Upper lobe of right lung (tissue), 1 donor: ENCODE results near the gene NCAPH2. TPM values are rescaled to one million over a fixed set of nuclear protein-coding genes. Genes with fewer than 3 reads are reported as not detected.

ENCODE experiments used
- ATAC-seq: fragments of 200-7000 bp; cut with Tn5 transposase; one replicate; pipeline ENCODE4 v1.9.1; 2020; ENCODE audit warnings: mild to moderate bottlenecking, moderate library complexity
- DNase-seq: peaks from one replicate; pipeline ENCODE4 v3.0.0-alpha.2; 2020
- H3K27ac ChIP-seq: fragments of 200-600 bp; one replicate; pipeline ENCODE4 v1.8.0; 2022
- H3K27me3 ChIP-seq: fragments of 200-600 bp; one replicate; pipeline ENCODE4 v1.8.0; 2022; ENCODE audit warnings: mild to moderate bottlenecking
- H3K36me3 ChIP-seq: fragments of 200-600 bp; one replicate; pipeline ENCODE4 v1.8.0; 2022
- H3K4me1 ChIP-seq: fragments of 200-600 bp; one replicate; pipeline ENCODE4 v1.8.0; 2022
- H3K4me3 ChIP-seq: fragments of 200-600 bp; one replicate; pipeline ENCODE4 v1.8.0; 2022; ENCODE audit warnings: mild to moderate bottlenecking
- H3K9me3 ChIP-seq: fragments of 200-600 bp; one replicate; pipeline ENCODE4 v1.8.0; 2022
- CTCF ChIP-seq: fragments of 200-600 bp; IDR thresholded peaks from one replicate; pipeline ENCODE4 v1.8.0; 2022; ENCODE audit warnings: antibody characterized with exemption
- intact Hi-C: fragments of 100-400 bp; cut with DNase I; formaldehyde crosslinking; loops from one replicate; pipeline ENCODE4 v1.11.0; 2022
- total RNA-seq: library from RNA; stranded (reverse); fragmentation: NEBNext Ultra II Directional; extraction: Animal tissue kit (Norgen Biotek cat#: 25700); gene quantifications from one replicate; pipeline ENCODE4 v1.2.1, GENCODE V29; 2021
- donor health status: DM: no; HTN: yes; CAD: no; lungs with severe emphysema.

The NCAPH2 gene
- total RNA-seq, 1 donor from 2014 or later: 51.8 TPM

- Histone ChIP-seq H3K9me3 (no peaks in the 10 kb centered on the region), H3K27ac (no peak overlapping the region), H3K36me3 (no peaks in the 10 kb centered on the region), H3K4me1 (no peaks in the 10 kb centered on the region), H3K27me3 (no peaks in the 10 kb centered on the region), H3K4me3 (no peak overlapping the region)
- DNase-seq (no peak), ATAC-seq (no peak)
- intact Hi-C loops: no loop called here
- TF ChIP-seq CTCF: no peak
Measured at GRCh38 chr22:50569896-50570535, 62.0 kb downstream of the NCAPH2 start.

DNA sequence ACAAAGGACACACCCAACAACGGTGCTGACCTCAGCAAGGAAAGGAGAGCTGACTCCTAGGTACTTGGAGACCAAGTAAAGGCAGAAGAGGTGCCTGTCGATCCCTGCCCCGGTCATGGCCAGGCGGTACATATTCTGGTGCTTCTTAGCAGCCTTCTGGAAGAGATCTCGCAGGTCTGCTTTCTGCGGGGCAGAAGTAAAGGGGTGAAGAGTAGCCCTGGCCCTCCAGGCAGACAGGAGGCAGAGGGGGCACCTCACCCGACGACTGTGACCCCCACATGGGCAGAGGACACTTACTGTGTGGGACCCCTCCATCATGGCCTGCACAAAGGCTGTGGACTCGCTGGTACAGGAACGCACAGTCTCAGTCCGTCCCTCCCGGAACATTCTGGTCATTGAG is 62.8 kb downstream of the NCAPH2 start:
- no peak for ATAC-seq
- H3K27ac ChIP-seq: no peak overlapping the region
- intact Hi-C loops: no loop called here
- H3K27me3 ChIP-seq: no peaks in the 10 kb centered on the region
- no peak for DNase-seq
- H3K4me1 ChIP-seq: no peaks in the 10 kb centered on the region
- H3K4me3 ChIP-seq: no peak overlapping the region
- no peaks in the 10 kb centered on the region for H3K9me3 ChIP-seq
- H3K36me3 ChIP-seq: no peaks in the 10 kb centered on the region
- no peak for TF ChIP-seq CTCF

- no peak for ATAC-seq
- Histone ChIP-seq H3K27ac (no peak overlapping the region), H3K36me3 (no peaks in the 10 kb centered on the region), H3K4me1 (no peaks in the 10 kb centered on the region), H3K9me3 (no peaks in the 10 kb centered on the region), H3K4me3 (no peak overlapping the region), H3K27me3 (no peaks in the 10 kb centered on the region)
- intact Hi-C loops: no loop called here
- no peak for TF ChIP-seq CTCF
- DNase-seq: no peak
Measured at GRCh38 chr22:50571264-50572175, 63.5 kb downstream of the NCAPH2 start.

- no peak overlapping the region for H3K4me3 ChIP-seq
- intact Hi-C loops: no loop called here
- no peak for TF ChIP-seq CTCF
- H3K4me1 ChIP-seq: peaks cover 4% of the 10 kb centered on the region
- no peak for ATAC-seq
- H3K9me3 ChIP-seq: no peaks in the 10 kb centered on the region
- no peak for DNase-seq
- H3K36me3 ChIP-seq: no peaks in the 10 kb centered on the region
- H3K27ac ChIP-seq: no peak overlapping the region
- H3K27me3 ChIP-seq: no peaks in the 10 kb centered on the region
Measured at GRCh38 chr22:50572965-50573364, 64.9 kb downstream of the NCAPH2 start.

DNA sequence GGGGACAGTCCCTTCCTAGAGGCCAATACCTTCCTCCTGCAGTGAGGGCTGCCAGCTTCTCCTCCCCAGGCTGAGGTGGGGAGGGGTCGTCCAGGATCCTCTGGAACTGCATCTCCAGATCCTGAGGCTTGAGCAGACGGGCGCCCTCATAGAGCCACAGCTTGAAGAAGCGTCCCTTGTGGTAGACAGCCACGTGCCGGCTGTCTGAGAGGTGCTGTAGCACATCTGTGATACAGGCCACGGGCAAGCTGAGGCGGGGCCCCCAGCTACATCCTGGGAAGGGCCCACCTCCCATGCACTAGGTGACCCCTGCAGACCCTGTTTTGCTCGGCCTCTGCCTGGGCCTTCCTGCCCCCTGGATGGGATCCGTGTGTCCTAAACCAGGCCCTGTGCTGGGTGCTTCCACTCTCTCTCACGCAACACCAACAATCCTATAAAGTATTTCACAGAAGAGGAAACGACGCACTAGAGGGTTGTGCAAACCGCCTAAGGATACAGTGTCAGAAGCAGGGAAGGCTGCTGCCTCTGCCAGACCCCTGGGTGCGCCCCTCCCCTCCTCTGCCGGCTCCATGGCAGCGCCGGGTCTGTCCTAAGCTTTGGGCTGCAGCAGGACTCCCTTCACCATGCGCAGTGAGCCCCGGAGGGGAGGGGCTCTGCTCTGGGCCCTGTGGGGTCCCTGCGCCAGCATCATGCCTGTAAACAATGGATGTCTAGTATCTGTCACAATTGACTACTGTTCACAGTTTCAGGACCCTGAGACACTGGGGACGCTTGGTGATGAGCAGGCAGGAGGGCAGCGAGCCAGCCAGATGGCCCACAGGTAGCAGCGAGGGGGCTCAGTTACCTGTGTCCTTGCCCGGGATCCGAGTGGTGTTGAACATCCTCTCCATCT is 65.7 kb downstream of the NCAPH2 start:
- Histone ChIP-seq H3K4me1 (peaks cover 11% of the 10 kb centered on the region), H3K27ac (no peak overlapping the region), H3K36me3 (no peaks in the 10 kb centered on the region), H3K4me3 (no peak overlapping the region), H3K9me3 (no peaks in the 10 kb centered on the region), H3K27me3 (no peaks in the 10 kb centered on the region)
- DNase-seq: no peak
- no peak for TF ChIP-seq CTCF
- intact Hi-C loops: no loop called here
- no peak for ATAC-seq
